Naive thymus-derived CD4-positive, alpha-beta T cell (primary cell): ENCODE results near the gene SYT10. TPM values are rescaled to one million over a fixed set of nuclear protein-coding genes. Genes with fewer than 3 reads are reported as not detected.
A peak's percentile ranks its signal among the peaks of the same experiment; 100 is the strongest.

ENCODE experiments used
- ATAC-seq: fragments of 150-1000 bp; cut with Tn5 transposase; 2 replicates; pipeline ENCODE4 v1.10.0; 2021; ENCODE audit warnings: mild to moderate bottlenecking, moderate library complexity
- CTCF ChIA-PET: fragments of 350-600 bp; sonication (Branson Sonifier 250); formaldehyde crosslinking; loops from one replicate; lab custom pipeline; 2021; ENCODE audit warnings: antibody characterized with exemption; lab: Charles Lee
- POLR2A ChIA-PET: fragments of 350-600 bp; sonication (Branson Sonifier 250); formaldehyde crosslinking; loops from one replicate; lab custom pipeline; 2021; ENCODE audit warnings: antibody characterized with exemption, inconsistent platforms; lab: Charles Lee
- DNase-seq, 9 donors: peaks; one replicate each; pipeline versions ENCODE4 v3.0.0 to v3.0.0-alpha.2; 2020 to 2022; ENCODE audit warnings: mixed read lengths in 1 of 9
- H3K27ac ChIP-seq: one replicate; pipeline ENCODE4 v1.7.0; 2013; ENCODE audit warnings: mild to moderate bottlenecking, low read depth, low read length, moderate library complexity
- H3K27me3 ChIP-seq, 2 donors: one replicate each; pipeline ENCODE4 v1.7.0; 2013; ENCODE audit warnings: low read length in 2 of 2, mild to moderate bottlenecking in 2 of 2, moderate library complexity in 2 of 2; ENCODE audit not compliant: control insufficient read depth in 2 of 2, insufficient read depth in 2 of 2
- H3K36me3 ChIP-seq, 3 experiments: 1 replicate in 2 of 3; 2 replicates in 1 of 3; pipeline ENCODE4 v1.7.0; 2013; ENCODE audit warnings: low read length in 3 of 3, mild to moderate bottlenecking in 3 of 3, moderate library complexity in 1 of 3; ENCODE audit not compliant: insufficient read depth in 3 of 3, control insufficient read depth in 2 of 3
- H3K4me1 ChIP-seq, 2 donors: one replicate each; pipeline ENCODE4 v1.7.0; 2013; ENCODE audit warnings: low read length in 2 of 2, mild to moderate bottlenecking in 2 of 2, moderate library complexity in 1 of 2; ENCODE audit not compliant: control insufficient read depth in 2 of 2, insufficient read depth in 2 of 2
- H3K4me3 ChIP-seq: 2 replicates; pipeline ENCODE4 v1.7.0; 2013; ENCODE audit warnings: mild to moderate bottlenecking, low read length
- H3K9me3 ChIP-seq, 3 experiments: 1 replicate in 2 of 3; 2 replicates in 1 of 3; pipeline ENCODE4 v1.7.0; 2013; ENCODE audit warnings: low read length in 3 of 3; ENCODE audit not compliant: control insufficient read depth in 2 of 3
- H3K27ac Mint-ChIP-seq, 9 donors: one replicate each; pipeline ENCODE4 v1.8.0; 2020 to 2022; ENCODE audit warnings: mixed read lengths in 9 of 9, mild to moderate bottlenecking in 8 of 9, moderate library complexity in 5 of 9, inconsistent platforms in 2 of 9
- H3K27me3 Mint-ChIP-seq, 5 donors: one replicate each; pipeline ENCODE4 v1.8.0; 2021 to 2022; ENCODE audit warnings: mixed read lengths in 5 of 5, mild to moderate bottlenecking in 1 of 5
- H3K36me3 Mint-ChIP-seq, 5 donors: one replicate each; pipeline ENCODE4 v1.8.0; 2020 to 2022; ENCODE audit warnings: mixed read lengths in 5 of 5, mild to moderate bottlenecking in 3 of 5, inconsistent platforms in 1 of 5
- H3K4me1 Mint-ChIP-seq, 7 donors: one replicate each; pipeline ENCODE4 v1.8.0; 2020 to 2022; ENCODE audit warnings: mixed read lengths in 7 of 7, mild to moderate bottlenecking in 3 of 7, inconsistent platforms in 1 of 7
- H3K4me3 Mint-ChIP-seq, 10 donors: one replicate each; pipeline ENCODE4 v1.8.0; 2020 to 2022; ENCODE audit warnings: mild to moderate bottlenecking in 10 of 10, mixed read lengths in 10 of 10, moderate library complexity in 6 of 10, inconsistent platforms in 2 of 10
- H3K9me3 Mint-ChIP-seq, 11 donors: one replicate each; pipeline ENCODE4 v1.8.0; 2020 to 2022; ENCODE audit warnings: mixed read lengths in 11 of 11, mild to moderate bottlenecking in 4 of 11, inconsistent platforms in 1 of 11, moderate library complexity in 1 of 11
- intact Hi-C, 2 donors: fragments of 100-400 bp; cut with micrococcal nuclease; formaldehyde crosslinking; loops; one replicate each; pipeline ENCODE4 v1.15.1; 2023
- polyA plus RNA-seq, 2 donors: library from polyadenylated mRNA; unstranded; fragments of 300-500 nt; fragmentation: Illumina TruSeq; gene quantifications; one replicate each; pipeline ENCODE4 v1.2.3, GENCODE V29; 2021
- total RNA-seq, 6 experiments: library from RNA in 5 of 6; stranded (reverse) in 5 of 6; gene quantifications; 1 replicate in 5 of 6; 2 replicates in 1 of 6; pipeline ENCODE4 v1.2.3 and lab custom pipeline; 2021 to 2026

SYT10 gene, protein sequence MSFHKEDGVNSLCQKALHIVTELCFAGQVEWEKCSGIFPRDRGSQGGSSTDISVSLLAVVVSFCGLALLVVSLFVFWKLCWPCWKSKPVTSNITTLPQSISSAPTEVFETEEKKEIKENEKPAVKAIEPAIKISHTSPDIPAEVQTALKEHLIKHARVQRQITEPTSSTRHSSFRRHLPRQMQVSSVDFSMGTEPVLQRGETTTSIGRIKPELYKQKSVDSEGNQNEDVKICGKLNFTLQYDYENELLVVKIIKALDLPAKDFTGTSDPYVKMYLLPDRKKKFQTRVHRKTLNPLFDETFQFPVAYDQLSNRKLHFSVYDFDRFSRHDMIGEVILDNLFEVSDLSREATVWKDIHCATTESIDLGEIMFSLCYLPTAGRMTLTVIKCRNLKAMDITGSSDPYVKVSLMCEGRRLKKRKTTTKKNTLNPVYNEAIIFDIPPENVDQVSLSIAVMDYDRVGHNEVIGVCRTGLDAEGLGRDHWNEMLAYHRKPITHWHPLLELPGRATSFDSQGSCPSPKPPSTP
- total RNA-seq (not detected), polyA plus RNA-seq (not detected), total RNA-seq (lab: John Stamatoyannopoulos, UW) (not detected)

DNA sequence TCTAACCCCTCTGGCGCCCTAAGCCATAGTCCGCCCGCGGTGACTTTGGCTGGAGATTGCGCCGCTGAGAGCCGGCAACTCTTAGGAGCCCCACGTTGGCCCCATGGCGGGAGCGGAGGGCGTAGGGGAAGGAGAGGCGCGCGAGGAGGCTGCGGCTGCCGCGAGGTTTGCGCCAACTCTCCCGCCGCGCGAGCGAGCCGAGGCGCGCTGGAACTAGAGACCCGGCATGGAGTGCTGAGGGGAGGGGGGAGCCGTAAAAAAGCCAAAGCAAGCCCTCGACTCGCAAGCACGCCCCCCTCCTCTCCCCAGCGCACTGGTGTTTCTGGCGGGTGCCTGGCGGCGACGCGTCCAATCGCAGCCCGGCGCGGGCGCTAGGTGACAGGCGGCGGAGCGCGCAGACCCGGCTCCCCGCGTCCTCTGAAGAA, at the start of gene SYT10:
Gene SYT10 (minus strand): TSS at position 233 of the 425 bp plus-strand sequence. CDS start 297 bp downstream, outside the sequence.
- Histone ChIP-seq H3K27me3 (no peaks in the 10 kb centered on the region), H3K27ac (no peak within 1 kb of the TSS), H3K4me1 (no peaks in the 10 kb centered on the region), H3K4me3 (no peak within 1 kb of the TSS), H3K9me3 (no peaks in the 10 kb centered on the region), H3K36me3 (no peaks in the 10 kb centered on the region)
- H3K27me3 Mint-ChIP-seq: peaks cover 36 to 52% (median 44%) of the 10 kb centered on the region in 5 donors
- no peak for ATAC-seq
- no peak for DNase-seq
- H3K9me3 Mint-ChIP-seq: peaks cover 0 to 7% (median 3%) of the 10 kb centered on the region in 11 donors
- ChIA-PET CTCF (no interaction called here), POLR2A (no interaction called here)
- peak within 1 kb of the TSS in 9 of 10 donors; percentile 38 to 78 (median 62) for H3K4me3 Mint-ChIP-seq
- intact Hi-C loops: no loop called here
- H3K36me3 Mint-ChIP-seq: no peaks in the 10 kb centered on the region
- peaks cover 0 to 8% (median 4%) of the 10 kb centered on the region in 7 donors for H3K4me1 Mint-ChIP-seq
- H3K27ac Mint-ChIP-seq: no peak within 1 kb of the TSS

DNA sequence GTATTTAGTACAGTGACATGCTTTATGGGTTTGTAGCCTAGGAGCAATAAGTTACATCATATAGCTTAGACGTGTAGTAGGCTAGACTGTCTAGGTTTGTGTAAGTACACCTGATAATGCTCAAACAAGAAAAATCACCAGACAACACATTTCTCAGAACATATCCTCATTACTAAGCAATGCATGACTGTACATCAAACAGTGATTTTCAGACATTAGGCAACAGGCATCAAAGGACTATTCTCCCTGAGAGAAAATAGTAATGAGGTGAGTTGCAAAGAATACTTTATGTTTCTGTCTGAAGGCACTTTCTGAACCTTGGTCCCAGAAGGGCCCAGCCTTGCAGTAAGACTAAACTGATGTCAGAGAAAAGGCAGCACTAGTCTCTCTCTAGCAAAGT, 48.4 kb upstream of the SYT10 start:
- no peaks in the 10 kb centered on the region for H3K36me3 ChIP-seq

DNA sequence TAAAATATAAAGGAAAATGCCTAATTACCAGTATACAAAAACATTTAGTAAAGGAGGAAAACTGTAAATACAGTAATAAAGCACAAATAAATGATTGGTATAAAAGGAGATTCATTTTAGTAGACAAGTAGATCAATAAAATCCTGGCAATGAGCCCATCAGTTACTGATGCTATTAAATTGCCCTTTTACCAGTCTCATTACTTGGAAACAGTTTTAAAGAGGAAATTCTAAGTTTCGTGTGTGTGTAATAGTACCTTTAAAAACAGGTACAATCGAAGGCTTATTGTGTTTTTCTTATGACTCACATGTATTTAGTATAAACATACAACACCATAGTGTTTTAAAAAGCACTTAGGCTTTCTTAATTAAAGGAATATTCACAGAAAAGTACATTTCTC, 46.4 kb upstream of the SYT10 start:
- intact Hi-C loops: no loop called here

More for the DNA sequence above, 48.4 kb upstream of the SYT10 start:
- H3K4me3 ChIP-seq: no peak overlapping the region
- H3K9me3 ChIP-seq: no peaks in the 10 kb centered on the region
- Mint-ChIP-seq H3K9me3 (peaks cover 2 to 8% (median 6%) of the 10 kb centered on the region in 11 donors), H3K27me3 (no peaks in the 10 kb centered on the region), H3K4me3 (no peak overlapping the region), H3K36me3 (no peaks in the 10 kb centered on the region), H3K27ac (no peak overlapping the region), H3K4me1 (no peaks in the 10 kb centered on the region)
- no peaks in the 10 kb centered on the region for H3K27me3 ChIP-seq
- H3K27ac ChIP-seq: no peak overlapping the region
- ChIA-PET POLR2A (no interaction called here), CTCF (no interaction called here)
- DNase-seq: no peak
- no peak for ATAC-seq
- intact Hi-C loops: no loop called here
- H3K4me1 ChIP-seq: no peaks in the 10 kb centered on the region

DNA sequence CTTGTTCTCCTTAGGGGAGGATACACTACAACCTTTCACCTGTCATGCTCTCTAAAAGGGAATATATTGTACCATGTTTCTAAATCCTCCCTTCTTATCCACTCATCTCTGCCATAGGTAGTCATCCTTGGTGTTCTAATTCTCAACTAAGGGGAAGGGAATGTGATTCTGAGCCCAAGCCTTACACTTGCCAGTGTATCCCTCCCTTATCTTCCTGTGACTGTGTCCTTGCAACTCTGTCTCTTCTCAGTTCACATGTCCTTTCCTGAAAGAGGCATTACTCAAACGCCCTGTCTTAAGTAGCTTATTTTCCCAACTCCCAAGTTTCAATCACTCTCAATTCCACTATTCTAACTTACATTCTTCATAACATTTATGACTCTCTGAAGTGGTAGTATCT, 44.5 kb upstream of the SYT10 start:
- no peak for ATAC-seq
- POLR2A ChIA-PET: no interaction called here

More for the DNA sequence above, 46.4 kb upstream of the SYT10 start:
- H3K36me3 ChIP-seq: no peaks in the 10 kb centered on the region
- no peaks in the 10 kb centered on the region for H3K4me1 ChIP-seq
- CTCF ChIA-PET: no interaction called here
- H3K27me3 Mint-ChIP-seq: no peaks in the 10 kb centered on the region
- H3K27ac Mint-ChIP-seq: no peak overlapping the region
- peaks cover 0 to 13% (median 2%) of the 10 kb centered on the region in 11 donors for H3K9me3 Mint-ChIP-seq
- H3K4me3 Mint-ChIP-seq: no peak overlapping the region
- H3K4me3 ChIP-seq: no peak overlapping the region
- no peak overlapping the region for H3K27ac ChIP-seq
- H3K27me3 ChIP-seq: no peaks in the 10 kb centered on the region
- H3K4me1 Mint-ChIP-seq: no peaks in the 10 kb centered on the region
- POLR2A ChIA-PET: no interaction called here
- H3K9me3 ChIP-seq: no peaks in the 10 kb centered on the region
- H3K36me3 Mint-ChIP-seq: no peaks in the 10 kb centered on the region
- DNase-seq (no peak), ATAC-seq (no peak)

DNA sequence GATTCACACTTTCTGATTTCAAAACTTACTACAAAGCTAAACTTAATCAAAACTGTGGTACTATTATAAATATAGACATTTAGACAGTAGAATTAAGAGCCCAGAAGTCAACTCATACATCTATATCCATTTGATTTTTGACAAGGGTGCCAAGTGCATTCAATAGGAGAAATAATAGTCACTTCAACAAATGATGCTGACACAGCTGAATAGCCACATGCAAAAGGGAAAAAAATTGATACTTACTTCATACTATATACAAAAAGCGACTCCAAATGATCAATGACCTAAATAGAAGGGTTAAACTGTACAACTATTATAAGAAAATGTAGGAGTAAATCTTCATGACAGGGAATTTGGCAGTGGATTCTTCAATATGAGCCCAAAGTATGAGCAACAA, 40.7 kb upstream of the SYT10 start:
- Mint-ChIP-seq H3K27me3 (no peaks in the 10 kb centered on the region), H3K36me3 (no peaks in the 10 kb centered on the region), H3K27ac (no peak overlapping the region), H3K4me1 (no peaks in the 10 kb centered on the region), H3K9me3 (peaks cover 2 to 13% (median 5%) of the 10 kb centered on the region in 11 donors), H3K4me3 (no peak overlapping the region)
- Histone ChIP-seq H3K36me3 (no peaks in the 10 kb centered on the region), H3K27me3 (no peaks in the 10 kb centered on the region), H3K4me1 (no peaks in the 10 kb centered on the region), H3K27ac (no peak overlapping the region), H3K4me3 (no peak overlapping the region), H3K9me3 (no peaks in the 10 kb centered on the region)
- intact Hi-C loops: no loop called here
- ATAC-seq: no peak
- ChIA-PET POLR2A (no interaction called here), CTCF (no interaction called here)
- no peak for DNase-seq

More for the DNA sequence above, 44.5 kb upstream of the SYT10 start:
- Mint-ChIP-seq H3K27ac (no peak overlapping the region), H3K36me3 (no peaks in the 10 kb centered on the region), H3K9me3 (peaks cover 0 to 13% (median 2%) of the 10 kb centered on the region in 11 donors), H3K4me3 (no peak overlapping the region), H3K4me1 (no peaks in the 10 kb centered on the region), H3K27me3 (no peaks in the 10 kb centered on the region)
- no peaks in the 10 kb centered on the region for H3K4me1 ChIP-seq
- no peaks in the 10 kb centered on the region for H3K27me3 ChIP-seq
- CTCF ChIA-PET: no interaction called here
- no peaks in the 10 kb centered on the region for H3K9me3 ChIP-seq
- no peak overlapping the region for H3K4me3 ChIP-seq
- intact Hi-C loops: no loop called here
- no peaks in the 10 kb centered on the region for H3K36me3 ChIP-seq
- no peak for DNase-seq
- no peak overlapping the region for H3K27ac ChIP-seq

DNA sequence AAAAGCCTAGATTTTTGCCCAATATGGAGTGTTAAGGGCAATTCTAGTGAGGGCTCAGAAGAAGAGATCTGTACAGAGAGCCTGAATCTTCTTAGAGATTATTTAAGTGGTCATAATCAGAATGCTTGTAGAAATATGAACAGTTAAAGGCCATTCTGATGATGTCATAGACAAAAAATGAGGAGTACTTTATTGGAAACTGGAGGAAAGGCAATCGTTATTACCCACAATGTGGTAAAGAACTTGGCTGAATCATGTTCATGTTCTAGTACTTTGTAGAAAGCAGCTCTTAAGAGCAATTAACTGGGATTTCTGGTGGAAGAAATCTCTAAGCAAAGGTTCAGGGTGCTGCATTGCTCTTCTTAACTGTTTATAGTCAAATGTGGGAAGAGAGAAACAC, 36.4 kb upstream of the SYT10 start:
- ChIA-PET CTCF (interaction anchor here (0.7 kb wide), 1 partner anchor 100 kb away, joined by 5 read pairs; no protein-coding TSS in a partner anchor), POLR2A (no interaction called here)
- Histone ChIP-seq H3K27ac (no peak overlapping the region), H3K9me3 (no peaks in the 10 kb centered on the region), H3K4me1 (no peaks in the 10 kb centered on the region), H3K36me3 (no peaks in the 10 kb centered on the region), H3K4me3 (no peak overlapping the region), H3K27me3 (no peaks in the 10 kb centered on the region)
- H3K9me3 Mint-ChIP-seq: peaks cover 1 to 20% (median 9%) of the 10 kb centered on the region in 11 donors
- ATAC-seq (no peak), DNase-seq (no peak)
- no peak overlapping the region for H3K27ac Mint-ChIP-seq
- intact Hi-C loops: no loop called here
- no peaks in the 10 kb centered on the region for H3K36me3 Mint-ChIP-seq
- no peak overlapping the region for H3K4me3 Mint-ChIP-seq
- no peaks in the 10 kb centered on the region for H3K4me1 Mint-ChIP-seq
- no peaks in the 10 kb centered on the region for H3K27me3 Mint-ChIP-seq
